ENCODE measurements around the gene DLG4.

DNA sequence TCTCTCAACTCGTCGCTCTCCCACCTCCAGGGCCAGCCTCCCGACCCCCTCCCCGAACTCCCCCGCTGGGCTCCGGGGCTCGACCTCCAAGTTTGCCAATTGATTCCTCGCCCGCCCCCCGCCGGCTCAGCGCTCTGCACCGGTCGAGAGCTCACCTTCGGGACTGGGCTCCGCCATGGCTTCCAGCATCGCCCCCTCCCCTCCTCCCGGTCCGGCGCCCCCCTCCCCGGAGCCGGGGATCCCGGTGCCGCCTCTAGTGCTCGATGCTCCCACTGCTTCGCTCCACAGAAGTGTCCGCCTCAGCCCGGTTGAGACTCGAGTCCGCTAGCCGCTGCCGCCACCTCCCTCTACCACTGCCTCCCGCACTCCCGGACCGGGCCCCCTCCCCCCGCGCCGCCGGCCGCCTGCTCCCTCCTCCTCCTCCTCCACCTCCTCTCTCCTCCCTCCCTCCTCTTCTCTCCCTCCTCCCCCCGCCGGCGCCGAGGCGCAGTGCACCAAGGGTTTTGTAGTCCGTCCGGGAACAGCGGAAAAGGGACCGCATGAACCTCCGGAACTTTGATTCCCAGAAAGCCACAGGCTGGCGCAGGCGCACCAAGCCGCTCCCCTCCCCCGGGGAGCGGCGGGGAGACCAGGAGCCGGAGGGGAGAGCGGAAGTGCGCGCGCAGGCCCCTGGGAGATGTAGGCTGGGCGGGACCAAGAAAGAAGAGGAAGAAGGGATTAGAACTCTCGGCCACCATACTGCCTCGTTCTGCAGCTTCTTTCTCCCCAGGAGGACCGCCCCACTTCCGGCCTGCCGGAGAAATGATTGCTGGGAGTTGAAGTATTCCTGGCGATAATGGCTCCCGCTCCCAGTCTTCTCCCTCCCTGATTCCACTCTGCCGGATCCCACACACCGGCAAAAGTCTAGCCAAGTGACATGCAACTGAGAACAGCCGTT lies 19.7 kb upstream of the DLG4 start, which contains the start of gene PHF23:
- TF ChIP-seq EZH2 (IDR thresholded peaks at IDR 0.05) (no peak), POLR2AphosphoS5 (IDR thresholded peaks at IDR 0.05; ENCODE audit: borderline replicate concordance, low read depth, low read length) (peak; percentile 47; the same call in 1 of the 2 replicates)
